C4-2B (cell line): ENCODE results near the gene C19orf12.

Experiments
- ZFX ChIP-seq: fragments of 450-650 bp; IDR thresholded peaks from 2 replicates; pipeline ENCODE4 v1.6.1; 2017
- TF ChIP-seq, protein P1 (sequence below): fragments of 450-650 bp; conservative IDR thresholded peaks from 2 replicates; pipeline ENCODE4 v1.5.1; 2017; ENCODE audit warnings: mild to moderate bottlenecking

DNA sequence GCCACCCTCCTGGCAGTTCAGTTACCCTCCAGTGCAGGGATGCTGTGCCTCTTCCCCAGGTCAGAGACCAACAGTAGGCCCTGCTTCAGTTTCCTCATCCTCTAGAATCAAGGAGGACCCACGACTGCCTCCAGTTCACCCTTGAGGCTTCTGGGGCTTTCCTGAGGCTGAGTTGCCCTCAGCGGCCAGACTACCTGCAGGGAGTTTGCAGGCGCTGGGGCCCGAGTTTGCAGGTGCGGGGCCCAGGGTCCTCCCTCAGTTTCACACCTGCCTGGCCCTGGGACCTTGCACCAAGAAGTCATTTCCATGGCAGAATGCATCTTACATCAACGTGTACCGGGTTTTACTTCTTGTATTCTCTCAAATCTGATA, 38.9 kb upstream of the C19orf12 start:
- TF ChIP-seq, protein P1, sequence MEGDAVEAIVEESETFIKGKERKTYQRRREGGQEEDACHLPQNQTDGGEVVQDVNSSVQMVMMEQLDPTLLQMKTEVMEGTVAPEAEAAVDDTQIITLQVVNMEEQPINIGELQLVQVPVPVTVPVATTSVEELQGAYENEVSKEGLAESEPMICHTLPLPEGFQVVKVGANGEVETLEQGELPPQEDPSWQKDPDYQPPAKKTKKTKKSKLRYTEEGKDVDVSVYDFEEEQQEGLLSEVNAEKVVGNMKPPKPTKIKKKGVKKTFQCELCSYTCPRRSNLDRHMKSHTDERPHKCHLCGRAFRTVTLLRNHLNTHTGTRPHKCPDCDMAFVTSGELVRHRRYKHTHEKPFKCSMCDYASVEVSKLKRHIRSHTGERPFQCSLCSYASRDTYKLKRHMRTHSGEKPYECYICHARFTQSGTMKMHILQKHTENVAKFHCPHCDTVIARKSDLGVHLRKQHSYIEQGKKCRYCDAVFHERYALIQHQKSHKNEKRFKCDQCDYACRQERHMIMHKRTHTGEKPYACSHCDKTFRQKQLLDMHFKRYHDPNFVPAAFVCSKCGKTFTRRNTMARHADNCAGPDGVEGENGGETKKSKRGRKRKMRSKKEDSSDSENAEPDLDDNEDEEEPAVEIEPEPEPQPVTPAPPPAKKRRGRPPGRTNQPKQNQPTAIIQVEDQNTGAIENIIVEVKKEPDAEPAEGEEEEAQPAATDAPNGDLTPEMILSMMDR = no peak
- no peak for TF ChIP-seq ZFX
